GM21528 (cell line): Measurements from ENCODE around the gene MEGF6.

ENCODE experiments used
- ATAC-seq: cut with Tn5 transposase; IDR thresholded peaks from one replicate; pipeline ENCODE4 v1.9.1; 2021; ENCODE audit warnings: mild to moderate bottlenecking, moderate library complexity; ENCODE audit not compliant: unreplicated experiment, low FRiP score

MEGF6 gene

GRCh38 chr1:3510136-3510955, 101.0 kb downstream of the MEGF6 start:
- ATAC-seq = no peak

GRCh38 chr1:3509721-3510120, 101.6 kb downstream of the MEGF6 start:
- no peak for ATAC-seq

DNA sequence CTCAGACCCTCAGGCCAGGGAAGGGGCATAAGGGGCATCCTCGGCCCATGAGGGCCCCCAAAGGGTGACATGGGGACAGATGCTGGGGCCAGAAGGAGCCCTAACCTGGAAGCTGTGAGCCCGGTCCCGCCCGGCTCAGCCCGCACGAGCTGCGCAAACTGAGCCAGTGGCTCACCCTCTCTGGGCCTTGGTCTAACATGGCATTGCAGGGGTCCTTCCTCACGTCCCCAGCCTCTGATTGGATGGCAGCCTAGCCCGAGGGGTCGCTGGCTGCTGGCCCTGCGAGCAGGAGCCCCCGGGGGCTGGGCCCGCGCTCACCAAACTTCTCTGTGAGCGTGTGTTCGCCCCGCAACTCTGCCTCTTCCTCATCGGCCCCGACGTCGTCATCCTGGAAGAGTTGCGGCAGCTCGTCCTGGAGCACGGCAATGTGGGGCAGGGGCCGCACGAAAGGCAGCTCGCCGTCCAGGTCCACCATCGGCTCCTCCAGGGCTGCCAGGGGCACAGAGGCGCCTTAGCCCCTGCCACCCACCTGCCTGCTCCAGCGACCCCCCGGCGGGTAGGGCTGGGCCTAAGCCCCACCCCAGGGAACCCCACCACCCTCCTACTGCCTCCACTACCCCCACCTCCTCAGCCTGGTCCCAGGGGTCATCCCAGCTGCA, 102.4 kb downstream of the MEGF6 start:
- ATAC-seq = no peak

GRCh38 chr1:3507636-3508275, 103.6 kb downstream of the MEGF6 start:
- no peak for ATAC-seq

DNA sequence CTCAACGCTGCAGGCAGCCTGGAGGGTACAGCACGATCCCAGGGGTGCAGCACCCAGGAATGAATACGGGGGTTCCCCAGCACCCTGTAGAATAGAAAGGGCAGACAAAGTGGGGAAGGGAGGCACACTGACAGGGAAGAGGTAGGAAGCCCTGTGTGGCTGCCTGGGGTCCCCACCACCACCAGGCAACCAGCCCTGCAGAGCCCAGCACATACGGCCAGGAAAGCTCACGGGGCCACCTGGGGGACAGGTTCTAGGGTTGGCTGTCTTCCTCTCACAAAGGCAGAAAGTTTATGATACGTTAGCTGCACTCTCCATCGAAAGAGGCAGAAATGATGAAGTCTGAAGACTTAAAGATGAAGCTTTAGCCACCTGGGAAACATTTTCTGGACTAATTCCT, 104.4 kb downstream of the MEGF6 start:
- no peak for ATAC-seq

DNA sequence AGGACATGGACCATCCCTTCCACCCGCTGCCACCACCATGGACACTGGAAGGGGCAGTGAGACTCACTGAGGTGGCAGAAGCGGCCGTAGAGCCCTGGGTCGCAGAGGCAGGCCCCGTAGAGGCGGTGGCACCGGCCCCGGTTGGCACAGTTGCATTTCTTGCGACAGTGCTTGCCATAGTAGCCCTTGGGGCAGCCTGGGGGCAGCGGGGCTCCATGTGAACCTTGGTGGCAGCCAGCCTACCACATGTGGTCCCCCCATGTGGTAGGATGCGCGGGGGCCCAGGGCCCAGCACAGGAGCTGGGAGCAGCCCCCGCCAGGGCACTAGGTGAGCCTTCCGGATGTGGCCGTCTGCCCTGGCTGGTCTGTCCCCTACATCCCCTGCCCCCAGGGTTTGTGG, 105.3 kb downstream of the MEGF6 start:
- no peak for ATAC-seq

- no peak for ATAC-seq
Measured at GRCh38 chr1:3505161-3505560, 106.1 kb downstream of the MEGF6 start.

DNA sequence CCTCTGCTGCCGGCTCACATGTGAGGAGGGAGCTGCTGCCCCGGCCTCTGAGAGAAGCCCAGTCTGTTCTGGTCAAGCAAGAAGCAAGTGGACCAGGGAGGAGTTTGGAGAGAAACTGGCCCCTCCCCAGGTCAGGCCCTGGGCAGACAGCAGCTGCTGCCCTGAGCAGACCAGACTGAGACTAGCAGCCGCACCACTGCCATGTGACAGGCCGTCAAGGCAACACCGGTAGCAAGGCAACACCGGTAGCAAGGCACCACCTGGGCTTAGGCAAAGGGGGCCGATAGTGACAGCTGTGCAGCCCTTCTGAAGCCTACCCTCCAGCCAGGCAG, 106.5 kb downstream of the MEGF6 start:
- ATAC-seq = no peak

DNA sequence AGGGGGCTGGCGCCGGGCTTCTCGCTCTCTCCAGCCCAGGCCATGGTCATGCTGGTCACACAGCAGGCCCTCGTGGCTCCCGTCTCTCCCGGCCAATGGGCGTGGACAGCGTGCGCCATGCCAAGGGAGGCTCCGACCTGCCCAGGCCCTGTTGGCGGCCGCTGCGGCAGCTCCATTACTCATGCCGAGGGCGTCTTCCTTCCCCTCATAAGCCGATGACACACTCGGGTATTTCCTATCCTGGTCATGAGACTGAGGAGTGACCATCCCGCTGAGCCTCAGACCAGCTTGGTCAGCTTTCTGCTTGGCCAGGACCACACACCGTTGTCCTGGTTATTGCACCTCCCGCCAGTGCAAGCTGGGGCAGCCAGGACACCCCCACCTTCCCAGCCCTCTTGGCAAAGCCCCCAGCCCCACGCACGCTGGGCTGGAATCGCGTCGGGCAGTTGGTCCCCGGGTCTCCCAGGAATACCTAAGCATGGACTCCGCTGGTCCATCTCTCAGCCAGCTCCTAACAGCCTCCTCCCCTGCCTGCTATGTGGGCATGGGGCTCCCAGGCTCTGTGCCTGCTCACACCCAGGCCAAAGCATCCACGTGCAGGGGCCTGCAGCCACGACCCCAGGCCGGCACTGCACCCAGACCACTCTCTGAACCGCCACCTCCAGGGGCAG, 107.0 kb downstream of the MEGF6 start:
- no peak for ATAC-seq

- ATAC-seq = no peak
Measured at GRCh38 chr1:3503525-3503886, 107.8 kb downstream of the MEGF6 start.

- ATAC-seq = no peak
Measured at GRCh38 chr1:3502641-3503524, 108.4 kb downstream of the MEGF6 start.

DNA sequence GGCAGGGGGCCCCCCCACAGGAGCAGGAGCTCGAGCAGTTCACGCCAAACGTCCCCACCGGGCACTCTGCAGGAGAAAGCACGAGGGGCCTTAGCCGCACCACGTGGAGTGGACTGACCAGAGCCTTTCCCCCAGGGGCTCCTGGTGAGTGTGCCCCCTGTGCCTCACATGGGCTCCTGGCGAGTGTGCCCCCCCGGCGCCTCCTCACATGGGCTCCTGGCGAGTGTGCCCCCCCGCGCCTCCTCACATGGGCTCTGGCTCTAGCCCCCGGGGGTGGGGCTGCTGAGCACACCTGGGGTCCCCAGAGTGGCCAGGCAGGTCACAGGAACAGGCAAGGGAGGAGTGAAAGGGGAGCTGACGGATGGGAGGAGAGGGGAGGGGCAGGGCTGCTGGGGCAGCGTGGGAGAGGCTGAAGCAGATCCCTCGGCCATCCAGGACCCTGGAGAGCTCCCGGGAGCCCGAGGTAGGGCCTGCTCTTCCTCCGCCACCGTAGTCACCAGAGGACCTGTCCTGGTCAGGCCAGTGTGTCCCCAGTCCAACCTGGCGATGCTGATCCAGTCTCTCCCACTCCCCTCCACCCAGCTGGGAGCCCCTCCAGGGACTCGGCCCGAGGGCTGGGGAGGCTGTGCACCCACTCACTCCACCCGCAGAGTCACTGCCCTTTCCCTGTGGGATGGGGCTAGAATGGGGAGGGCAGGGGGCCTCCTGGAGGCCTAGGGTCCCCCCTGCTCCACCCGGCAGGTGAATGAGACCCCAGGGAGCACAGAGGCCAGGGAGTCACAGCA, 109.3 kb downstream of the MEGF6 start:
- ATAC-seq = no peak

DNA sequence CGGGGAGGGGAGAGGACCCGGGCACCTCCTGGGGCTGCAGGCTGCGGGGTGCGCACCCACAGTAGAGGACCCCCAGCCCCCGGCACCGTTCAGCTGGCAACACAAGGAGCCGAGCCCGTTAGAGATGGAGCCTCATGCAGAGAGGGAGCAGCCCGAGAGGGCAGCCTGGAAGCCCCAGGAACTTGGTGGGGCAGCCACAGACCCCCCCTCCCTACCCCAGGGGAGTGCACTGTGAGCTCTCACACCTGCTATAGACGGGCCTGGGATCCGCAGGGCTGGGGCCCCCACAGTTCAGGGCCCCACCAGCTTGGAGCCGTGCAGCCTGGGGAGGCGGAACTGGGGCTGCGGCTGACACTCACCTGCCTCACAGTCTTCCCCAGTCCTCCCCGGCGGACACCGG, 109.9 kb downstream of the MEGF6 start:
- no peak for ATAC-seq

GRCh38 chr1:3500265-3500835, 111.0 kb downstream of the MEGF6 start:
- ATAC-seq = no peak

GRCh38 chr1:3499611-3500010, 111.7 kb downstream of the MEGF6 start:
- no peak for ATAC-seq

DNA sequence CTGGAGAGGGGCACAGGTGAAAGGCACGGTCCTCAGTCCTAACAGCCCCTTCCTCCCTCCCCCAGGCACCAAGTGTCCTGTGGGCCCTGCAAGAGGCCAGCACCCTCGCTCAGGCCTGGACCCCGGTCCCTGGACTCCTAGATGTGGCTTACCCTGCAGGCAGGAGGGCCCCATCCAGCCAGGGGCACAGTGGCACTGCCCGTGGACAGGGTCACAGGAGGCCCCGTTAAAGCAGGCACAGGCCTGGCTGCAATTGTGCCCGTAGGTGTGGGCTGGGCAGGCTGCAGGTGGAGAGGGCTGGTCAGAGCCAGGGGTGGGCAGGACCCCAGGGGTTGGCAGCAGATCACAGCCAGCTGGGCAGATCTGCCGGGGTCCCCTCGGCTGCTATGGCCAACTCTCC, 112.3 kb downstream of the MEGF6 start:
- ATAC-seq = no peak

DNA sequence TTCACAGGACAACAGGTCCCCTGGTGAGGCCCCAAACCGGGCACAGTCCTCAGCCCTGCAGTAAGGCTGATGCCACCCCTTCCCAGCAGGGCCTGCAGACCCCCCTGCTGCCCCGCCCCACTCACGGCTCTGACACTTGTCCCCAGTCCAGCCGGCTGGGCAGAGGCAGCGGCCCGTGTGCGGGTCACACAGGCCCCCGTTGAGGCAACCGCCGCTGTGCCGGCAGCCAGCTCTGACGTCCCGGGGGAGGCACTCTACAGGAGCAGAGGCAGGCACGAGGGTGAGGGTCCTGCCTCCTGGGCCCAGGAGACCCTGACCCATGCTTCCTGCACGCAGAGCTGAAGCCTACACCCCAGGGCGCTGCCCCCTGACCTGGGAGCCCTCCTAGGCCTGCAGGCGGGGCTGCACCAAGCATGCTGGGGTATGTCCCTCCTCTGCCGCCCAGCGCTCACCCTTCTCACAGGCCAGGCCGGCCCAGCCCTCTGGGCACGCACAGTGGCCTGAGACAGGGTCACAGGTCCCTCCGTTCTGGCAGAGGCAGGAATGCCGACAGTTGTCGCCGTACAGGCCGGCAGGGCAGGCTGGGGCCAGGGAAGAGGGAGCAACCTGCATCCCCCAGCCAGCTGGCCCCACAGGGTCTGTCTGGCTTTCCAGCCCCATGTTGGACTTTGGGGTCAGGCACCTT, 112.9 kb downstream of the MEGF6 start:
- no peak for ATAC-seq

DNA sequence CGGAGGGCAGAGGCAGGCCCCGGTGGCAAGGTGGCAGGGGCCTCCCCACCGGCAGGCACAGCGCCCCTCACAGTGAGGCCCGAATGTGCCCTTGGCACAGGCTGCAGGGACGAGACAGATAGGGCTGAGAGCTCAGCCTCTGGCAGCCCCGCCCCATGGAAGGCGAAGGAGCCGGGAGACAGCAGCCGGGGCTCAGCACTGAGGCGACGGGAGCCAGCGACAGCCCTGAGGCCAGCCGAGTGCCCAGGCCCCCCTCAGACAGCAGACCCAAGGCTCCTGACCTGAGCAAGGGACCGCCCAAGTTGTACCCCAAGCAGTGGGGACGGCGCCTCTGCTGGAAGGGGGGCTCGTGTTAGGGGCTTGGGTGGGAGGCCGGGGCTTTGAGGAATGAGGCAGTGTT, 113.8 kb downstream of the MEGF6 start:
- no peak for ATAC-seq

DNA sequence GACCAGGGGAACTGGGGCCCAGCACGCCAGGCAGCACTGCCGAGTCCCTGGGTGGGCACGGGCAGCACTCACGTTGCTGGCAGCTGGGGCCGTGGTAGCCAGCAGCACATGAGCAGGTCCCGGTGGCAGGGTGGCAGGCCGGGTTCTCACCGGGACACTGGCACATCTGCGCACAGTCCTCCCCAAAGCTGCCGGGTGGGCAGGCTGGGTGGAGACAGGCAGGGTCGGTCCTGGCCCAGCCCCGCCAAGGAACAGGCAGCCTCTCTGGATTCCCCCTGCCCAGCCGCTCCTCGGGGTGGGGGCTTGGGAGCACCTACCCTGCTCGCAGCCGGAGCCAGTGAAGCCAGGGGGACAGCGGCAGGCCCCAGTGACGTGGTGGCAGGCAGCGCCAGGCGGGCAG, 114.4 kb downstream of the MEGF6 start:
- ATAC-seq = no peak
